ENCODE measurements around the gene GPC5. TPM values are rescaled to one million over a fixed set of nuclear protein-coding genes. Genes with fewer than 3 reads are reported as not detected.

The GPC5 gene
- total RNA-seq, 1 donor from 2014 or later, result 0.99 TPM

- Mint-ChIP-seq H3K9me3 (ENCODE audit: low read depth) (no peaks in the 10 kb centered on the region), H3K36me3 (ENCODE audit: low read depth) (no peaks in the 10 kb centered on the region), H3K4me1 (ENCODE audit: low read depth) (no peaks in the 10 kb centered on the region), H3K27ac (ENCODE audit: unreplicated experiment) (no peak overlapping the region), H3K27me3 (ENCODE audit: low read depth) (peaks cover 6% of the 10 kb centered on the region), H3K4me3 (ENCODE audit: unreplicated experiment) (no peak overlapping the region)
- TF ChIP-seq CTCF (IDR thresholded peaks at IDR 0.05), result no peak
- DNase-seq (ENCODE audit: low spot score), result no peak
Measured at GRCh38 chr13:92912629-92913028, 1514.2 kb downstream of the GPC5 start.

- H3K27ac Mint-ChIP-seq (ENCODE audit: unreplicated experiment), result no peak overlapping the region
- no peak for DNase-seq (ENCODE audit: low spot score)
- TF ChIP-seq CTCF (IDR thresholded peaks at IDR 0.05), result no peak
- H3K9me3 Mint-ChIP-seq (ENCODE audit: low read depth), result no peaks in the 10 kb centered on the region
- no peaks in the 10 kb centered on the region for H3K4me1 Mint-ChIP-seq (ENCODE audit: low read depth)
- no peaks in the 10 kb centered on the region for H3K36me3 Mint-ChIP-seq (ENCODE audit: low read depth)
- H3K4me3 Mint-ChIP-seq (ENCODE audit: unreplicated experiment), result no peak overlapping the region
- peaks cover 10% of the 10 kb centered on the region for H3K27me3 Mint-ChIP-seq (ENCODE audit: low read depth)
Measured at GRCh38 chr13:92913840-92914239, 1515.4 kb downstream of the GPC5 start.

Small RNAs within 50 kb of the gene (microRNA-seq; reads per million reads assigned to microRNA genes)
- not detected for gene MIR548AS (ENCODE audit: borderline number of aligned reads)

Other genes with a start within 250 kb of the GPC5 start
- gene MIR17HG, start 50.9 kb upstream of the GPC5 start, total RNA-seq, result 0.74 to 2.4 TPM (median 0.82 TPM) in 3 replicates

Measured in chondrocyte (in vitro differentiated cells).